Measurements from ENCODE around the gene PPP1R13L. TPM values are rescaled to one million over a fixed set of nuclear protein-coding genes. Genes with fewer than 3 reads are reported as not detected.
"Not testable (repeated sequence)": the region's sequence is repeated elsewhere in the genome, so short reads cannot be mapped to it uniquely, and the experiment has no call there.

Gene PPP1R13L
- total and polyA plus RNA-seq, 2 donors, result 1.7 to 41.6 TPM

- Histone ChIP-seq H3K4me1 (ENCODE audit: control insufficient read depth in 2 of 2, insufficient read depth in 2 of 2, low read length in 2 of 2) (peaks cover 14 to 24% of the 10 kb centered on the region in 2 donors), H3K27ac (ENCODE audit: low read depth in 1 of 2, low read length in 1 of 2) (no peak overlapping the region)
- 37% methylated on average over 10 of the region's 10 CpGs for WGBS
Observed at GRCh38 chr19:45439190-45439568, 34.3 kb upstream of the PPP1R13L start.

GRCh38 chr19:45437328-45437727 lies 32.5 kb upstream of the PPP1R13L start:
- H3K36me3 ChIP-seq (ENCODE audit: control insufficient read depth in 2 of 2, insufficient read depth in 2 of 2, low read length in 1 of 2), result no peaks in the 10 kb centered on the region
- H3K27ac ChIP-seq (ENCODE audit: low read depth in 1 of 2, low read length in 1 of 2), result no peak overlapping the region
- 90% methylated on average over 3 of the region's 3 CpGs for WGBS
- H3K4me3 ChIP-seq (ENCODE audit: low read length in 2 of 2), result no peak overlapping the region
- no peak for DNase-seq (ENCODE audit: low read depth in 6 of 9, low spot score in 9 of 9)
- no peaks in the 10 kb centered on the region for H3K9me3 ChIP-seq (ENCODE audit: control insufficient read depth in 2 of 2, insufficient read depth in 1 of 2, low read length in 1 of 2)
- H3K4me1 ChIP-seq (ENCODE audit: control insufficient read depth in 2 of 2, insufficient read depth in 2 of 2, low read length in 2 of 2), result peaks cover 0 to 11% of the 10 kb centered on the region in 2 donors
- H3K27me3 ChIP-seq (ENCODE audit: control insufficient read depth in 2 of 2, insufficient read depth in 1 of 2, low read length in 1 of 2), result peaks cover 2 to 20% of the 10 kb centered on the region in 2 donors

More at GRCh38 chr19:45439190-45439568, 34.3 kb upstream of the PPP1R13L start:
- DNase-seq (ENCODE audit: low read depth in 6 of 9, low spot score in 9 of 9), result no peak
- Histone ChIP-seq H3K4me3 (ENCODE audit: low read length in 2 of 2) (peak overlapping the region; percentile 32 to 75), H3K36me3 (ENCODE audit: control insufficient read depth in 2 of 2, insufficient read depth in 2 of 2, low read length in 1 of 2) (no peaks in the 10 kb centered on the region), H3K9me3 (ENCODE audit: control insufficient read depth in 2 of 2, insufficient read depth in 1 of 2, low read length in 1 of 2) (no peaks in the 10 kb centered on the region), H3K27me3 (ENCODE audit: control insufficient read depth in 2 of 2, insufficient read depth in 1 of 2, low read length in 1 of 2) (peaks cover 20 to 38% of the 10 kb centered on the region in 2 donors)

- H3K4me1 ChIP-seq (ENCODE audit: control insufficient read depth in 2 of 2, insufficient read depth in 2 of 2, low read length in 2 of 2), result not testable (repeated sequence)
Observed at GRCh38 chr19:45432543-45432942, 27.7 kb upstream of the PPP1R13L start.

GRCh38 chr19:45431008-45431407 lies 26.1 kb upstream of the PPP1R13L start:
- H3K36me3 ChIP-seq (ENCODE audit: control insufficient read depth in 2 of 2, insufficient read depth in 2 of 2, low read length in 1 of 2); DNase-seq (ENCODE audit: low read depth in 6 of 9, low spot score in 9 of 9); H3K4me1 ChIP-seq (ENCODE audit: control insufficient read depth in 2 of 2, insufficient read depth in 2 of 2, low read length in 2 of 2); H3K4me3 ChIP-seq (ENCODE audit: low read length in 2 of 2); H3K27ac ChIP-seq (ENCODE audit: low read depth in 1 of 2, low read length in 1 of 2); H3K9me3 ChIP-seq (ENCODE audit: control insufficient read depth in 2 of 2, insufficient read depth in 1 of 2, low read length in 1 of 2): not testable (repeated sequence)
- WGBS, result 62% methylated on average over 9 of the region's 9 CpGs
- peaks cover 22 to 51% of the 10 kb centered on the region in 2 donors for H3K27me3 ChIP-seq (ENCODE audit: control insufficient read depth in 2 of 2, insufficient read depth in 1 of 2, low read length in 1 of 2)

More at GRCh38 chr19:45432543-45432942, 27.7 kb upstream of the PPP1R13L start:
- DNase-seq (ENCODE audit: low read depth in 6 of 9, low spot score in 9 of 9); H3K36me3 ChIP-seq (ENCODE audit: control insufficient read depth in 2 of 2, insufficient read depth in 2 of 2, low read length in 1 of 2); H3K27ac ChIP-seq (ENCODE audit: low read depth in 1 of 2, low read length in 1 of 2); H3K4me3 ChIP-seq (ENCODE audit: low read length in 2 of 2); H3K9me3 ChIP-seq (ENCODE audit: control insufficient read depth in 2 of 2, insufficient read depth in 1 of 2, low read length in 1 of 2): not testable (repeated sequence)
- peaks cover 21 to 40% of the 10 kb centered on the region in 2 donors for H3K27me3 ChIP-seq (ENCODE audit: control insufficient read depth in 2 of 2, insufficient read depth in 1 of 2, low read length in 1 of 2)
- 88% methylated on average over 8 of the region's 8 CpGs for WGBS

GRCh38 chr19:45429896-45430295 lies 25.0 kb upstream of the PPP1R13L start:
- H3K4me3 ChIP-seq (ENCODE audit: low read length in 2 of 2); H3K4me1 ChIP-seq (ENCODE audit: control insufficient read depth in 2 of 2, insufficient read depth in 2 of 2, low read length in 2 of 2); DNase-seq (ENCODE audit: low read depth in 6 of 9, low spot score in 9 of 9); H3K36me3 ChIP-seq (ENCODE audit: control insufficient read depth in 2 of 2, insufficient read depth in 2 of 2, low read length in 1 of 2); H3K9me3 ChIP-seq (ENCODE audit: control insufficient read depth in 2 of 2, insufficient read depth in 1 of 2, low read length in 1 of 2); H3K27ac ChIP-seq (ENCODE audit: low read depth in 1 of 2, low read length in 1 of 2): not testable (repeated sequence)
- peaks cover 22 to 51% of the 10 kb centered on the region in 2 donors for H3K27me3 ChIP-seq (ENCODE audit: control insufficient read depth in 2 of 2, insufficient read depth in 1 of 2, low read length in 1 of 2)
- 93% methylated on average over 11 of the region's 11 CpGs for WGBS

- no peaks in the 10 kb centered on the region for H3K36me3 ChIP-seq (ENCODE audit: control insufficient read depth in 2 of 2, insufficient read depth in 2 of 2, low read length in 1 of 2)
- peak overlapping the region in 1 of 2 donors; percentile 17 for H3K4me3 ChIP-seq (ENCODE audit: low read length in 2 of 2)
- DNase-seq (ENCODE audit: low read depth in 6 of 9, low spot score in 9 of 9), result no peak
- H3K9me3 ChIP-seq (ENCODE audit: control insufficient read depth in 2 of 2, insufficient read depth in 1 of 2, low read length in 1 of 2), result no peaks in the 10 kb centered on the region
- H3K27ac ChIP-seq (ENCODE audit: low read depth in 1 of 2, low read length in 1 of 2), result no peak overlapping the region
- peaks cover 7 to 15% of the 10 kb centered on the region in 2 donors for H3K4me1 ChIP-seq (ENCODE audit: control insufficient read depth in 2 of 2, insufficient read depth in 2 of 2, low read length in 2 of 2)
- WGBS, result 5% methylated on average over 73 of the region's 73 CpGs
- peaks cover 22 to 51% of the 10 kb centered on the region in 2 donors for H3K27me3 ChIP-seq (ENCODE audit: control insufficient read depth in 2 of 2, insufficient read depth in 1 of 2, low read length in 1 of 2)
Observed at GRCh38 chr19:45428384-45429231, 23.7 kb upstream of the PPP1R13L start.

GRCh38 chr19:45424191-45425058 lies 19.6 kb upstream of the PPP1R13L start:
- peaks cover 16 to 34% of the 10 kb centered on the region in 2 donors for H3K4me1 ChIP-seq (ENCODE audit: control insufficient read depth in 2 of 2, insufficient read depth in 2 of 2, low read length in 2 of 2)
- peak overlapping the region; percentile 64 to 83 for H3K27ac ChIP-seq (ENCODE audit: low read depth in 1 of 2, low read length in 1 of 2)
- H3K36me3 ChIP-seq (ENCODE audit: control insufficient read depth in 2 of 2, insufficient read depth in 2 of 2, low read length in 1 of 2), result peaks cover 6 to 9% of the 10 kb centered on the region in 2 donors
- H3K27me3 ChIP-seq (ENCODE audit: control insufficient read depth in 2 of 2, insufficient read depth in 1 of 2, low read length in 1 of 2), result peaks cover 17 to 29% of the 10 kb centered on the region in 2 donors
- no peaks in the 10 kb centered on the region for H3K9me3 ChIP-seq (ENCODE audit: control insufficient read depth in 2 of 2, insufficient read depth in 1 of 2, low read length in 1 of 2)
- H3K4me3 ChIP-seq (ENCODE audit: low read length in 2 of 2), result peak overlapping the region; percentile 64 to 77
- 48% methylated on average over 24 of the region's 24 CpGs for WGBS
- DNase-seq (ENCODE audit: low read depth in 6 of 9, low spot score in 9 of 9), result no peak

- H3K36me3 ChIP-seq (ENCODE audit: control insufficient read depth in 2 of 2, insufficient read depth in 2 of 2, low read length in 1 of 2), result peaks cover 6 to 9% of the 10 kb centered on the region in 2 donors
- H3K4me3 ChIP-seq (ENCODE audit: low read length in 2 of 2), result peak within 1 kb of the TSS; percentile 64 to 77
- WGBS, result under 1% methylated on average over 37 of the region's 37 CpGs
- H3K9me3 ChIP-seq (ENCODE audit: control insufficient read depth in 2 of 2, insufficient read depth in 1 of 2, low read length in 1 of 2), result no peaks in the 10 kb centered on the region
- peak within 1 kb of the TSS; percentile 64 to 83 for H3K27ac ChIP-seq (ENCODE audit: low read depth in 1 of 2, low read length in 1 of 2)
- H3K27me3 ChIP-seq (ENCODE audit: control insufficient read depth in 2 of 2, insufficient read depth in 1 of 2, low read length in 1 of 2), result peaks cover 11 to 22% of the 10 kb centered on the region in 2 donors
- peaks cover 17 to 41% of the 10 kb centered on the region in 2 donors for H3K4me1 ChIP-seq (ENCODE audit: control insufficient read depth in 2 of 2, insufficient read depth in 2 of 2, low read length in 2 of 2)
- peak in 5 of 9 donors; percentile 51 to 82 (median 70) for DNase-seq (ENCODE audit: low read depth in 6 of 9, low spot score in 9 of 9)
Observed at GRCh38 chr19:45423589-45424190, 18.8 kb upstream of the PPP1R13L start, which contains the start of gene ERCC1. Gene ERCC1, minus strand, starts transcription at chr19:45423917. Its CDS starts 543 bp downstream, at chr19:45423374.

All from thymus (tissue), 11 donors.